Stomach (tissue), 4 donors: ENCODE results near the gene DISC1.

ENCODE experiments used
- EP300 ChIP-seq: sonication (generic); formaldehyde crosslinking; IDR thresholded peaks from one replicate; pipeline ENCODE4 v1.6.1; 2017; ENCODE audit warnings: antibody characterized with exemption
- TF ChIP-seq, protein P1 (sequence below), 7 experiments: fragments of 450-650 bp in 4 of 7; fragments of 200-600 bp in 3 of 7; sonication (generic) in 3 of 7; IDR thresholded peaks; one replicate each; pipeline ENCODE4 v1.5.1; 2016 to 2019; ENCODE audit warnings: antibody characterized with exemption in 7 of 7, control low read depth in 2 of 7, mild to moderate bottlenecking in 1 of 7

GRCh38 chr1:231973830-231974229 lies 347.2 kb downstream of the DISC1 start:
- TF ChIP-seq, protein P1, sequence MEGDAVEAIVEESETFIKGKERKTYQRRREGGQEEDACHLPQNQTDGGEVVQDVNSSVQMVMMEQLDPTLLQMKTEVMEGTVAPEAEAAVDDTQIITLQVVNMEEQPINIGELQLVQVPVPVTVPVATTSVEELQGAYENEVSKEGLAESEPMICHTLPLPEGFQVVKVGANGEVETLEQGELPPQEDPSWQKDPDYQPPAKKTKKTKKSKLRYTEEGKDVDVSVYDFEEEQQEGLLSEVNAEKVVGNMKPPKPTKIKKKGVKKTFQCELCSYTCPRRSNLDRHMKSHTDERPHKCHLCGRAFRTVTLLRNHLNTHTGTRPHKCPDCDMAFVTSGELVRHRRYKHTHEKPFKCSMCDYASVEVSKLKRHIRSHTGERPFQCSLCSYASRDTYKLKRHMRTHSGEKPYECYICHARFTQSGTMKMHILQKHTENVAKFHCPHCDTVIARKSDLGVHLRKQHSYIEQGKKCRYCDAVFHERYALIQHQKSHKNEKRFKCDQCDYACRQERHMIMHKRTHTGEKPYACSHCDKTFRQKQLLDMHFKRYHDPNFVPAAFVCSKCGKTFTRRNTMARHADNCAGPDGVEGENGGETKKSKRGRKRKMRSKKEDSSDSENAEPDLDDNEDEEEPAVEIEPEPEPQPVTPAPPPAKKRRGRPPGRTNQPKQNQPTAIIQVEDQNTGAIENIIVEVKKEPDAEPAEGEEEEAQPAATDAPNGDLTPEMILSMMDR (IDR thresholded peaks at IDR 0.05): no peak
- no peak for TF ChIP-seq EP300
